ENCODE measurements around the gene DMC1. TPM values are rescaled to one million over a fixed set of nuclear protein-coding genes. Genes with fewer than 3 reads are reported as not detected.
"Not testable (repeated sequence)": the region's sequence is repeated elsewhere in the genome, so short reads cannot be mapped to it uniquely, and the experiment has no call there.

The DMC1 gene
- total RNA-seq (2014; rRNA removed; shearing (Covaris generic)) = 0.12 and 0.20 TPM in 2 replicates

- peak; percentile 75 for DNase-seq (ENCODE audit: low read depth)
Measured at GRCh38 chr22:38569972-38570778, at the start of gene DMC1. Gene DMC1, minus strand, starts transcription at chr22:38570183. Its CDS starts 1,927 bp downstream, at chr22:38568256.

GRCh38 chr22:38618682-38619081 is 48.7 kb upstream of the DMC1 start:
- DNase-seq (ENCODE audit: low read depth) = no peak

- DNase-seq (ENCODE audit: low read depth) = no peak
Measured at GRCh38 chr22:38618258-38618657, 48.3 kb upstream of the DMC1 start.

GRCh38 chr22:38615064-38615405 is 45.1 kb upstream of the DMC1 start:
- not testable (repeated sequence) for DNase-seq (ENCODE audit: low read depth)

- DNase-seq (ENCODE audit: low read depth) = peak; percentile 8
Measured at GRCh38 chr22:38614332-38615063, 44.5 kb upstream of the DMC1 start.

- no peak for DNase-seq (ENCODE audit: low read depth)
Measured at GRCh38 chr22:38613588-38613987, 43.6 kb upstream of the DMC1 start.

GRCh38 chr22:38612217-38613006 is 42.4 kb upstream of the DMC1 start:
- DNase-seq (ENCODE audit: low read depth) = no peak

- no peak for DNase-seq (ENCODE audit: low read depth)
Measured at GRCh38 chr22:38611559-38611958, 41.6 kb upstream of the DMC1 start.

GRCh38 chr22:38610234-38610633 is 40.3 kb upstream of the DMC1 start:
- no peak for DNase-seq (ENCODE audit: low read depth)

GRCh38 chr22:38608992-38609750 is 39.2 kb upstream of the DMC1 start:
- DNase-seq (ENCODE audit: low read depth) = no peak

GRCh38 chr22:38607680-38608079 is 37.7 kb upstream of the DMC1 start:
- DNase-seq (ENCODE audit: low read depth) = no peak

GRCh38 chr22:38602166-38602565 is 32.2 kb upstream of the DMC1 start:
- no peak for DNase-seq (ENCODE audit: low read depth)

- no peak for DNase-seq (ENCODE audit: low read depth)
Measured at GRCh38 chr22:38601221-38601764, 31.3 kb upstream of the DMC1 start.

GRCh38 chr22:38599466-38599865 is 29.5 kb upstream of the DMC1 start:
- DNase-seq (ENCODE audit: low read depth) = no peak

GRCh38 chr22:38582923-38583322 is 12.9 kb upstream of the DMC1 start:
- not testable (repeated sequence) for DNase-seq (ENCODE audit: low read depth)

GRCh38 chr22:38578505-38578904 is 8.5 kb upstream of the DMC1 start:
- no peak for DNase-seq (ENCODE audit: low read depth)

GRCh38 chr22:38572065-38572464 is 2.1 kb upstream of the DMC1 start:
- DNase-seq (ENCODE audit: low read depth) = peak; percentile 40

- peak; percentile 30 for DNase-seq (ENCODE audit: low read depth)
Measured at GRCh38 chr22:38570779-38571364, 889 bp upstream of the DMC1 start.

GRCh38 chr22:38569181-38569971 is 607 bp downstream of the DMC1 start:
- DNase-seq (ENCODE audit: low read depth) = no peak

Measured in RPMI7951 (cell line).